ENCODE data around the gene CYP3A7. TPM values are rescaled to one million over a fixed set of nuclear protein-coding genes. Genes with fewer than 3 reads are reported as not detected.

Gene CYP3A7
- total RNA-seq, 3 donors from 2014 or later: 0.39 to 0.82 TPM; not detected in 1

DNA sequence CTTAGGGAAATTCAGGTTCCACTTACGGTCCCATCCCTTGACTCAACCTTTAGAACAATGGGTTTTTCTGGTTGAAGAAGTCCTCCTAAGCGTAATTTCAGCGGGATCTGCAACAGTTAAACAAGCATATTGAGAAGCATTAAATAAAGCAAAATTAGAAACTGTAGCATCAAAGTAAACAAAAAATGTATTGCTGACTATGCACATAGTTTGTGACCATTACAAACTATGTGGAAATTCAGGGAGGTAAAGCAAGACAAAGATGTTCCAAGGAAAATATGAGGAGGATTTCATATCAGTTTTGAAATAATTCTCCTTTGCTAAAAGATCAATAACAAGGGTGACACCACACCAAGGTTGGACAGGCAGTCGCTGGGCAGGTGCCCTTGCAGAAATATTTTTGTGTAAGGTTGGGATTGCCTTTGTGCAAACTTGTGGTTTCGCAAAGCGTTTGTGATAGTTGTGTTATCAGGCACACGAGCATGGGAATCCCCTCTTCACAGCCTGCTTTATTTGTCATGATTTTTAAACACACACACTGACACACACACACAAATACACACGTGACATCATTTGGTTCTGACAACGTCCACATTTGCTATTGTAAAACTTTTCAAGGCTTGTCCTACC is 49.8 kb downstream of the CYP3A7 start:
- DNase-seq (no peak), ATAC-seq (no peak)
- TF ChIP-seq, protein P1, sequence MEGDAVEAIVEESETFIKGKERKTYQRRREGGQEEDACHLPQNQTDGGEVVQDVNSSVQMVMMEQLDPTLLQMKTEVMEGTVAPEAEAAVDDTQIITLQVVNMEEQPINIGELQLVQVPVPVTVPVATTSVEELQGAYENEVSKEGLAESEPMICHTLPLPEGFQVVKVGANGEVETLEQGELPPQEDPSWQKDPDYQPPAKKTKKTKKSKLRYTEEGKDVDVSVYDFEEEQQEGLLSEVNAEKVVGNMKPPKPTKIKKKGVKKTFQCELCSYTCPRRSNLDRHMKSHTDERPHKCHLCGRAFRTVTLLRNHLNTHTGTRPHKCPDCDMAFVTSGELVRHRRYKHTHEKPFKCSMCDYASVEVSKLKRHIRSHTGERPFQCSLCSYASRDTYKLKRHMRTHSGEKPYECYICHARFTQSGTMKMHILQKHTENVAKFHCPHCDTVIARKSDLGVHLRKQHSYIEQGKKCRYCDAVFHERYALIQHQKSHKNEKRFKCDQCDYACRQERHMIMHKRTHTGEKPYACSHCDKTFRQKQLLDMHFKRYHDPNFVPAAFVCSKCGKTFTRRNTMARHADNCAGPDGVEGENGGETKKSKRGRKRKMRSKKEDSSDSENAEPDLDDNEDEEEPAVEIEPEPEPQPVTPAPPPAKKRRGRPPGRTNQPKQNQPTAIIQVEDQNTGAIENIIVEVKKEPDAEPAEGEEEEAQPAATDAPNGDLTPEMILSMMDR (IDR thresholded peaks at IDR 0.05): no peak
- Histone ChIP-seq H3K36me3 (ENCODE audit: low read depth) (no peaks in the 10 kb centered on the region), H3K4me1 (ENCODE audit: low read depth) (no peaks in the 10 kb centered on the region), H3K4me3 (no peak overlapping the region), H3K9me3 (no peaks in the 10 kb centered on the region)
- intact Hi-C loops (cut with DNase I, micrococcal nuclease): no loop called here

GRCh38 chr7:99679400-99680191 is 55.4 kb downstream of the CYP3A7 start, which contains the start of gene CYP3A5:
Gene CYP3A5, minus strand, starts transcription at chr7:99679996. Its CDS starts 100 bp downstream, at chr7:99679896.
- ATAC-seq (peak; percentile 89), DNase-seq (peak; percentile 69 to 86 (median 84))
- Histone ChIP-seq H3K4me3 (peak within 1 kb of the TSS; percentile 11), H3K36me3 (ENCODE audit: low read depth) (no peaks in the 10 kb centered on the region), H3K9me3 (no peaks in the 10 kb centered on the region), H3K4me1 (ENCODE audit: low read depth) (peaks cover 2% of the 10 kb centered on the region)
- TF ChIP-seq, protein P1 (IDR thresholded peaks at IDR 0.05): no peak
- intact Hi-C loops (cut with DNase I, micrococcal nuclease): no loop called here

DNA sequence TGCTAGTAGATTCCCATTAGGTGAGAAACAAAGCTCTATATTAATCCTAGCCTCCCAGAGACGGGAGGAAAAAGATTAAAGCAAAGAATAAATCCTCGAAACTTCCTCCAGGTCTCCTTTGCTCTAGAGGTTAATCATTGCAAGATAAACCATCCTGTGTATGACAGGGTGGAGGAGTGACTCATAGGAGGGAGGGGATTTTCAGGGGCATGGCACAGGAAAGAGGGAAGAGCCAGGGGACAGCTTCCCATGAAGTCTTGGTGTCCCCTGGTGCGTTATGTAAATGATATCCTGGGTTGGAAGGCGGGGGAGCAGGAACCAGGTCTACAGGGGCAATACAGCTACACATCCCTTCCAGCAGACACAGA is 56.0 kb downstream of the CYP3A7 start:
- H3K9me3 ChIP-seq: no peaks in the 10 kb centered on the region
- DNase-seq (peak in 2 of 3 donors; percentile 54 to 76), ATAC-seq (peak; percentile 95)
- intact Hi-C loops (cut with DNase I, micrococcal nuclease): no loop called here
- peaks cover 2% of the 10 kb centered on the region for H3K4me1 ChIP-seq (ENCODE audit: low read depth)
- peak overlapping the region; percentile 11 for H3K4me3 ChIP-seq
- TF ChIP-seq, protein P1 (IDR thresholded peaks at IDR 0.05): no peak
- no peaks in the 10 kb centered on the region for H3K36me3 ChIP-seq (ENCODE audit: low read depth)

DNA sequence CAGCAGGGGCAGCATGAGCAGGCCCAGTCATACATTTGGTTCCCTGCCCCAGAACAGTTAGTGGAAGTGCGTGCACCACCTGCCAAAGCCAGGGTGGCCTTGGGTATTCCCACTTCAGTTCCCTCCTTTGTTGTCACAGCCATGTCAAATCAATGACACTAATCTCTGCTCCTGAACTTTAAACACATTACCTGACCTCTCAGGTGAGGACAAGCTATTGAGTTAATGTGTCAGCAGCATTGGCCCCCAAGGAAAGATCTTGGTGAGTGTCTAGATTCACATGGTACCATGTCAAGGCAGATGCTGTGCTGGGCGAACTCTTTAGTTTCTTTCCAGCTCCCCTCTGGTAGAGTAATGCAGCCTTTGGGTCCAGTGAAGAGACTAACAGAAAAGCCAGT is 57.3 kb downstream of the CYP3A7 start:
- ATAC-seq: no peak
- TF ChIP-seq, protein P1 (IDR thresholded peaks at IDR 0.05): no peak
- DNase-seq: no peak

DNA sequence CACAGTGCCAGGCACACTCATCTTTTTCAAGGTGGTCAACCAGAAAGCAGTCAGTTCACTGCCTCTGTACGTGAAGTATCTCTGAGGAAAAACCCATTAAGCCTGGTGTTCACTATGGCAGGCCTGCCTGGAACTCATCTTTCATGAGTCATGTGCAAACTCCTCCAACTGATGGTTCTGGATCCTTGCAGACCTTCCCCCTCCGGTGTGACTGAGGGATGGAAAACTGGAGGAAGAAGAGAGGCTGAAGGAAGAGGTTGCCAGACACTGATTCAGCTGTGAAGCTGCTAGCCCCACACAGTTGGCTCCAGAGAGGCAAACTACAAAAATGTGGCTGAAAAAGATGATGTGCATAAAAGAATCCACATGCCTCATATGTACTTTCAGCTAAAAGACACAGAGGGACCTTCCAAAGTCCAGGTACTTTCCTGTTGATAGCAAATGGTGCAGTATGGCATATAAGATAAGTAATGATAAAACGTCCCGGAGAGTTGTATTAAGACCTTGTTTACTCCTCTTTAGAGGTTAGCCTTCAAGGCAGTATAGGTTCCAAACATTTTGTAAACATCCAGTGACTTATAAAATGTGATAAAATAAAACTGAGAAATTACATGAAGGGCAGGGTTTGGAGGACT is 57.9 kb downstream of the CYP3A7 start:
- intact Hi-C loops (cut with DNase I, micrococcal nuclease): no loop called here
- H3K4me3 ChIP-seq: no peak overlapping the region
- no peak for ATAC-seq
- H3K36me3 ChIP-seq (ENCODE audit: low read depth): no peaks in the 10 kb centered on the region
- peaks cover 2% of the 10 kb centered on the region for H3K4me1 ChIP-seq (ENCODE audit: low read depth)
- DNase-seq: no peak
- H3K9me3 ChIP-seq: no peaks in the 10 kb centered on the region
- TF ChIP-seq, protein P1 (IDR thresholded peaks at IDR 0.05): no peak

More for the DNA sequence above, 57.3 kb downstream of the CYP3A7 start:
- no peak overlapping the region for H3K4me3 ChIP-seq
- intact Hi-C loops (cut with DNase I, micrococcal nuclease): no loop called here
- no peaks in the 10 kb centered on the region for H3K9me3 ChIP-seq
- H3K36me3 ChIP-seq (ENCODE audit: low read depth): no peaks in the 10 kb centered on the region
- peaks cover 2% of the 10 kb centered on the region for H3K4me1 ChIP-seq (ENCODE audit: low read depth)

Data from mucosa of descending colon (tissue), 3 donors.